Ishikawa (cell line): ENCODE measurements around the gene PPP2R5E.

Experiments used
- CREB1 ChIP-seq: IDR thresholded peaks from 2 replicates; pipeline ENCODE4 v1.6.1; 2012; ENCODE audit warnings: low read depth
- FOXM1 ChIP-seq: IDR thresholded peaks from 2 replicates; pipeline ENCODE4 v1.6.1; 2012; ENCODE audit warnings: low read depth, borderline replicate concordance
- RAD21 ChIP-seq: IDR thresholded peaks from 2 replicates; pipeline ENCODE4 v1.6.1; 2012; ENCODE audit warnings: low read depth
- TAF1 ChIP-seq: IDR thresholded peaks from 2 replicates; pipeline ENCODE4 v1.6.1; 2012; ENCODE audit warnings: low read depth, mild to moderate bottlenecking

DNA sequence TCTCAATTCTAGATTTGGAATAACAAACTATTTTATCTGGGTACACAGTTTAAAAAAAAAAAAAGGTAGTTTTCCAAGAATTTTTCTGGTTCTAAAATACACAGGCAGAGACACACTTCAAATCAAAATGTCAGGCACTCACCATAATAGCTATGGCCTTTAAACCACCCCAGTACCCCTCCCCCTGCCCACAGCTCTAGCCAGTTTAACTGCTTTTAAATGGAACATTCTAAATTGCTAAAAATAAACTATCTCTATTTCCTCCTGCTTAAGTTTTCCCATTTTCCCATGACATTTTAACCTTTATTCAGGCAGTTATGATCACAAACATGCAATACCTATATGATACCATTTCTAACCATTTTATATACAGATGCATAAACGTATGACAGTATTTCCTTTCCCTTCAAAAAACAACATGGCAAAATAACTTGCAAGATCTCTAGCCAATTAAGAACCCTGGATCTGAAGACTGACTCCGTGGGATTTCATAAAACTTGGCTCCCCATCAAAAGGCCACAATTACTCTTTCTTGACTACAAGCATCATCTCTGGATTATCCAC is 46.3 kb downstream of the PPP2R5E start:
- TF ChIP-seq CREB1: no peak
- no peak for TF ChIP-seq RAD21
- TF ChIP-seq FOXM1: no peak
- TF ChIP-seq TAF1: no peak
